NOMO-1 (cell line): Measurements from ENCODE around the gene TAS2R20.

Experiments
- DNase-seq, 2 experiments: peaks; one replicate each; lab custom pipeline; 2025; ENCODE audit not compliant: unreplicated experiment in 2 of 2; lab: John Stamatoyannopoulos, UW

TAS2R20 gene

DNA sequence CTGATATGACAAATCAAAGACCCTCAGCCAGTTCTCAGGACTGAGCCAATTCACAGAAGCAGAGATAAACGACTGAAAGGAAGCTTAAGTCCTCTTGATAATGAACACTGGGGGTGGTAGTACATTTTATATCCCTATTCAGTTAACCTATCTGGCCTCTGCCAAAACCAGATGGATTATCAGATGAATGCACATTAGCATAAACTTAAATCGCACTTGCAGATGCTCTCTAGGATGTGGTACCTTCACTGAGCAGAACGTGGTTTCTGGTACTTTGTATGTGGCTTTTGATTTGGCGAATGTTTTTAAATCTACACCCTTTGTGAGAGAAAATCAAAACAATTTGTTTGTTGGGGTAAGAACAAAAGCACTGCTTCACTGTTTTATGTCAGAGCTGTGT, 37.9 kb downstream of the TAS2R20 start:
- DNase-seq = no peak

DNA sequence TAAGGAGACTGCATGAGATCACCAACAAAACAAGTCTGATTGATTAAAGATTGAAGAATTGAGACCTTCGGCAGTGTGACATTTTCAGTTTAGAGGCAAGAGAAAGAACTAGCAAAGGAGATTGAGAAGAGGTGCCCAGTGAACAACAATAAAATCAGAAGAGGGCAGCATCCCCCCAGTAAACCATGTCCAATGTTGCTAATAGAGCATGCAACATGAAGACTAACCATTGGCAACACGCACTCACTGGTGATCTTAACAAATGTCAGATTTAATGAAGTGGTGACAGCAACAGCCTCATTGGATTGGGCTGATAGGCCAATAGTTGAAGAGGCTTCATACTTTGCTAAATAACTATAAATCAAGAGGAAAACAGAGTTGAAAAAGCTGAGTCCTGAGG, 38.3 kb downstream of the TAS2R20 start:
- no peak for DNase-seq

GRCh38 chr12:10957741-10958140, 40.4 kb downstream of the TAS2R20 start:
- no peak for DNase-seq

DNA sequence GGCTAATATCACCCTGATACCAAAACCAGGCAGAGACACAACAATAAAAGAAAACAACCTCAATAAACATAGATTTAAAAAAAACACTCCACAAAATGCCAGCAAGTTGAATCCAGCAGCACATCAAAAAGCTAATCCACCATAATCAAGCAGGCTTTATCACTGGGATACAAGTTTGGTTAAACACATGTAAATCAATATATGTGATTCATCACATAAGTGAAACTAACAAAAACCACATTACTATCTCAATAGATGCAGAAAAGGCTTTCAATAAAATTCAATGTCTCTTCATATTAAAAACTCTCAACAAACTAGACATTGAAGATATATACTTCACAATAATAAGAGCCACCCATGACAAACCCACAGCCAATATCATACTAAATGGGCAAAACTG, 42.0 kb downstream of the TAS2R20 start:
- no peak for DNase-seq

- no peak for DNase-seq
Observed at GRCh38 chr12:10952645-10953044, 45.5 kb downstream of the TAS2R20 start.
